HG02588 (cell line): ENCODE data around the gene KLF14.
"Not testable (repeated sequence)": the region's sequence is repeated elsewhere in the genome, so short reads cannot be mapped to it uniquely, and the experiment has no call there.

Experiments used
- ATAC-seq: cut with Tn5 transposase; IDR thresholded peaks from one replicate; pipeline ENCODE4 v1.9.1; 2021; ENCODE audit warnings: mild to moderate bottlenecking, moderate library complexity; ENCODE audit not compliant: unreplicated experiment

KLF14 gene

GRCh38 chr7:130733931-130734814 lies at the start of gene KLF14:
KLF14 (minus strand) TSS chr7:130734207; CDS start chr7:130734033, 174 bp downstream.
- ATAC-seq, result no peak

GRCh38 chr7:130781346-130781745 lies 47.3 kb upstream of the KLF14 start:
- ATAC-seq, result no peak

GRCh38 chr7:130777426-130777825 lies 43.4 kb upstream of the KLF14 start:
- no peak for ATAC-seq

GRCh38 chr7:130772456-130772855 lies 38.4 kb upstream of the KLF14 start:
- ATAC-seq, result not testable (repeated sequence)

GRCh38 chr7:130768854-130769253 lies 34.8 kb upstream of the KLF14 start:
- ATAC-seq, result no peak

- not testable (repeated sequence) for ATAC-seq
These were observed 30.6 kb upstream of the KLF14 start for GRCh38 chr7:130764569-130764968.

GRCh38 chr7:130758429-130759056 lies 24.5 kb upstream of the KLF14 start:
- ATAC-seq, result no peak

GRCh38 chr7:130756316-130756715 lies 22.3 kb upstream of the KLF14 start:
- ATAC-seq, result no peak

GRCh38 chr7:130752424-130752823 lies 18.4 kb upstream of the KLF14 start:
- ATAC-seq, result no peak

GRCh38 chr7:130750755-130751154 lies 16.7 kb upstream of the KLF14 start:
- ATAC-seq, result no peak

- no peak for ATAC-seq
These were observed 14.8 kb upstream of the KLF14 start for GRCh38 chr7:130748531-130749389.

GRCh38 chr7:130741331-130741995 lies 7.5 kb upstream of the KLF14 start:
- no peak for ATAC-seq

- ATAC-seq, result no peak
These were observed 6.6 kb upstream of the KLF14 start for GRCh38 chr7:130740606-130741005.

- ATAC-seq, result no peak
These were observed 2.4 kb upstream of the KLF14 start for GRCh38 chr7:130736298-130736900.

GRCh38 chr7:130734815-130735716 lies 1.1 kb upstream of the KLF14 start:
- no peak for ATAC-seq

GRCh38 chr7:130732980-130733930 lies 752 bp downstream of the KLF14 start:
- ATAC-seq, result no peak

GRCh38 chr7:130723784-130724183 lies 10.2 kb downstream of the KLF14 start:
- ATAC-seq, result no peak
